ENCODE results near the gene MS4A10.

GRCh38 chr11:60803273-60803936, 18.3 kb downstream of the MS4A10 start:
- TF ChIP-seq CTCF (IDR thresholded peaks at IDR 0.05) = no peak
- no peak for TF ChIP-seq POLR2A (IDR thresholded peaks at IDR 0.05)
